Parathyroid adenoma (tissue), 2 donors: ENCODE data around the gene ACE.

Experiments used
- H2AFZ ChIP-seq: fragments of 300-600 bp; sonication (generic); one replicate; pipeline ENCODE4 v1.7.0; 2017; ENCODE audit warnings: antibody characterized with exemption, mild to moderate bottlenecking
- H3K27ac ChIP-seq: fragments of 300-600 bp; sonication (generic); one replicate; pipeline ENCODE4 v1.7.0; 2017
- H3K27me3 ChIP-seq: fragments of 300-600 bp; sonication (generic); one replicate; pipeline ENCODE4 v1.7.0; 2017; ENCODE audit warnings: low read length; ENCODE audit not compliant: control insufficient read depth, insufficient read depth
- H3K36me3 ChIP-seq: fragments of 300-600 bp; sonication (generic); one replicate; pipeline ENCODE4 v1.7.0; 2017; ENCODE audit warnings: low read length; ENCODE audit not compliant: control insufficient read depth, insufficient read depth
- H3K4me1 ChIP-seq: fragments of 300-600 bp; sonication (generic); one replicate; pipeline ENCODE4 v1.7.0; 2017; ENCODE audit warnings: control low read depth
- H3K4me2 ChIP-seq: fragments of 300-600 bp; sonication (generic); one replicate; pipeline ENCODE4 v1.7.0; 2017; ENCODE audit warnings: low read length
- H3K4me3 ChIP-seq: fragments of 300-600 bp; sonication (generic); one replicate; pipeline ENCODE4 v1.7.0; 2017; ENCODE audit warnings: low read depth, low read length
- H3K79me2 ChIP-seq: fragments of 300-600 bp; sonication (generic); one replicate; pipeline ENCODE4 v1.7.0; 2017; ENCODE audit warnings: control low read depth
- H3K9ac ChIP-seq: fragments of 300-600 bp; sonication (generic); one replicate; pipeline ENCODE4 v1.7.0; 2017; ENCODE audit warnings: mild to moderate bottlenecking
- H3K9me3 ChIP-seq: fragments of 300-600 bp; sonication (generic); one replicate; pipeline ENCODE4 v1.7.0; 2017; ENCODE audit warnings: low read length; ENCODE audit not compliant: control insufficient read depth
- CTCF ChIP-seq: fragments of 300-600 bp; sonication (generic); IDR thresholded peaks from one replicate; pipeline ENCODE4 v1.7.0; 2017; ENCODE audit warnings: antibody characterized with exemption, mild to moderate bottlenecking
- donor health status: primary hyperparathyroidism.

The ACE gene

GRCh38 chr17:63523253-63523855, 46.5 kb downstream of the ACE start, which contains the start of gene KCNH6:
KCNH6 (plus strand) TSS chr17:63523358; CDS start chr17:63523414, 56 bp downstream.
- no peak within 1 kb of the TSS for H3K4me3 ChIP-seq
- H3K27ac ChIP-seq: no peak within 1 kb of the TSS
- H3K4me1 ChIP-seq: no peaks in the 10 kb centered on the region
- peak within 1 kb of the TSS; percentile 68 for H2AFZ ChIP-seq
- no peaks in the 10 kb centered on the region for H3K9me3 ChIP-seq
- no peak within 1 kb of the TSS for H3K9ac ChIP-seq
- H3K36me3 ChIP-seq: no peaks in the 10 kb centered on the region
- H3K27me3 ChIP-seq: no peaks in the 10 kb centered on the region
- no peak within 1 kb of the TSS for H3K4me2 ChIP-seq
- peak; percentile 8 for TF ChIP-seq CTCF
- H3K79me2 ChIP-seq: no peaks in the 10 kb centered on the region

GRCh38 chr17:63524051-63524450, 47.2 kb downstream of the ACE start:
- Histone ChIP-seq H3K79me2 (no peaks in the 10 kb centered on the region), H3K27ac (no peak overlapping the region), H2AFZ (no peak overlapping the region), H3K4me3 (no peak overlapping the region), H3K4me2 (no peak overlapping the region), H3K27me3 (no peaks in the 10 kb centered on the region), H3K9ac (no peak overlapping the region), H3K4me1 (no peaks in the 10 kb centered on the region), H3K36me3 (no peaks in the 10 kb centered on the region), H3K9me3 (no peaks in the 10 kb centered on the region)
- no peak for TF ChIP-seq CTCF

GRCh38 chr17:63525190-63525946, 48.5 kb downstream of the ACE start:
- Histone ChIP-seq H3K79me2 (no peaks in the 10 kb centered on the region), H3K36me3 (no peaks in the 10 kb centered on the region), H3K27ac (no peak overlapping the region), H2AFZ (no peak overlapping the region), H3K4me3 (no peak overlapping the region), H3K4me1 (no peaks in the 10 kb centered on the region), H3K9me3 (no peaks in the 10 kb centered on the region), H3K27me3 (no peaks in the 10 kb centered on the region), H3K4me2 (no peak overlapping the region), H3K9ac (no peak overlapping the region)
- TF ChIP-seq CTCF: no peak

GRCh38 chr17:63526861-63527260, 50.0 kb downstream of the ACE start:
- H2AFZ ChIP-seq: no peak overlapping the region
- H3K9ac ChIP-seq: no peak overlapping the region
- no peaks in the 10 kb centered on the region for H3K36me3 ChIP-seq
- no peaks in the 10 kb centered on the region for H3K9me3 ChIP-seq
- TF ChIP-seq CTCF: no peak
- no peaks in the 10 kb centered on the region for H3K79me2 ChIP-seq
- no peak overlapping the region for H3K27ac ChIP-seq
- H3K27me3 ChIP-seq: no peaks in the 10 kb centered on the region
- H3K4me3 ChIP-seq: no peak overlapping the region
- H3K4me1 ChIP-seq: no peaks in the 10 kb centered on the region
- no peak overlapping the region for H3K4me2 ChIP-seq
